Measurements from ENCODE around the gene LGALS7B.

- TF ChIP-seq CTCF (IDR thresholded peaks at IDR 0.05) (no peak), TCF7L2 (IDR thresholded peaks at IDR 0.05; ENCODE audit: low read depth, low read length) (no peak), SIN3A (IDR thresholded peaks at IDR 0.05; ENCODE audit: borderline replicate concordance, insufficient read depth, low read depth, low read length) (no peak)
Observed at GRCh38 chr19:38816131-38816750, 27.2 kb downstream of the LGALS7B start.

Data from Panc1 (cell line).